T-helper 22 cell (primary cell): ENCODE data around the gene TEX28.
"Not testable (repeated sequence)": the region's sequence is repeated elsewhere in the genome, so short reads cannot be mapped to it uniquely, and the experiment has no call there.

Source experiments
- DNase-seq: peaks from one replicate; pipeline ENCODE4 v3.0.0-alpha.2; 2020; ENCODE audit warnings: low read depth

The TEX28 gene, protein sequence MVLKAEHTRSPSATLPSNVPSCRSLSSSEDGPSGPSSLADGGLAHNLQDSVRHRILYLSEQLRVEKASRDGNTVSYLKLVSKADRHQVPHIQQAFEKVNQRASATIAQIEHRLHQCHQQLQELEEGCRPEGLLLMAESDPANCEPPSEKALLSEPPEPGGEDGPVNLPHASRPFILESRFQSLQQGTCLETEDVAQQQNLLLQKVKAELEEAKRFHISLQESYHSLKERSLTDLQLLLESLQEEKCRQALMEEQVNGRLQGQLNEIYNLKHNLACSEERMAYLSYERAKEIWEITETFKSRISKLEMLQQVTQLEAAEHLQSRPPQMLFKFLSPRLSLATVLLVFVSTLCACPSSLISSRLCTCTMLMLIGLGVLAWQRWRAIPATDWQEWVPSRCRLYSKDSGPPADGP

DNA sequence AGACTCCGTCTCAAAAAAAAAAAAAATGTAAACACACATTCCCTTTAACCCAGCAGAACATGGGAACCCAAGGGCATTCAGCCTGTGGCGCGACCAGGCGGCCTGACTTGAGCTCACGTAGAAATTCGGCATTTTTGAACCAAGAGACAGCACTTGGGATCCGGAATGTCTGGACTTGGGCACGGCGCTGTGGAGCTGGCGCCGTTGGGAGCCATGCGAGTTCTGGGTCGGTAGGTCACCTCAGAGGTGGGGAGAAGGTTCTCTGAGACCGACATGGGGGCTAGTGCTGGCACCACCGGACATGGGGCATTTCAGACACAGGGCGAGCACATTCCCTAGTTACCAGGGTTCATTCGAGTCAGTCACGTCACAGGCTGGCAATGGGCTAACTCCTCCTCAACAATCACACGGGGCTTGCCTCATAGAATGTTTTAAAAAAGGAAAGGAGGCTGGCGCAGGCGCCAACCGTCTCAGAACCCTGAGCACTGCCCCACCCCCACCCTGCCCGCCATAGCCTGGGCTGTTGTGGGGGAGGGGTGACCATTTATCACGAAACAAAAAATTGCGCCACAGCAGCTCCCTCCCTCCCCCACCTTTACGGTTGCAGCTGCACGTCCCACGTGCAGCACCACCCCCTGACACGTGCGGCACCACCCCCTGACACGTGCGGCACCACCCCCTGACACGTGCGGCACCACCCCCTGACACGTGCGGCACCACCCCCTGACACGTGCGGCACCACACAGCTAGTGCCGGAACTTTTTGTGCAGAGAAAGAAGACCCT, at the start of gene TEX28:
TEX28 (minus strand) TSS at position 334 of the 784 bp plus-strand sequence. CDS start 3,007 bp downstream, outside the sequence.
- DNase-seq: no peak

DNA sequence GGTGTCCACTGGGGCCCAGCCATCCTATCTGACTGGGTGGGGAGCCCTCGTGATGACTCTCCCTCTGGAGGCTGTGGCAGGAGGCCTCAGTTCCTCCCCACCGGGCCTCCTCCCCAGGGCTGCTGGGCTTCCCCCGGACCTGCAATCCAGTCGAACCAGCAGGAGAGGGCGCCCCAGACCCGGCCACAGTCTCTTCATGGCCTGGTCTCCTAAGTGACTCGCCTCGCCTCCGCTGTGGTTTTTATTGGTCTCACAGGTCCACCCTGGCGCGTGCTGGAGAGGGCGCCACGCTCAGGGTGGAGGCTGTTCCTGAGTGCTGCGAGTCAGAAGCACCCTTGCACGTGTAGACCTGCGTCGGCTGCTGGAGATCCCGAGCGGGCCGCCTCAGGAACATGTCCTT, 48.7 kb upstream of the TEX28 start:
- DNase-seq: not testable (repeated sequence)

DNA sequence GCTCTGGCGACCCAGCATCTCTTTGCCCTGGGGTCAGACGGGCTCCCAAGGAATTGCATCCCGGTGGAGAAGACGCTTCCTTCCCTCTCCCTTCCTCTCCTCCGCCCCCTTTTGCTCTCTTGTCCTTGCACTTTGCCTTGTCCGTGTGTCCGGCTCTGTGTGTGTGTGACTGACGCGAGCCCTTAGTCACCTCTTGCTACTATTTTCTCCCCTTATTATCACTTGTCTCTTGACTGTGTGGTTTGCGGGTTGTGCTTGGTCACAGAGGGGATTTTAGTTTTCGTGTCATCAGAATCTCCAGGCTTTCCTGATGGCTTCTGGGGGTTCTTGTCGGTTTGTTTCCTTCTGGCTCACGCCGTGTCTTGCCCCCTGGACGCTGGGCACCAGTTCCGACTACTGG, 48.1 kb upstream of the TEX28 start:
- DNase-seq: not testable (repeated sequence)

DNA sequence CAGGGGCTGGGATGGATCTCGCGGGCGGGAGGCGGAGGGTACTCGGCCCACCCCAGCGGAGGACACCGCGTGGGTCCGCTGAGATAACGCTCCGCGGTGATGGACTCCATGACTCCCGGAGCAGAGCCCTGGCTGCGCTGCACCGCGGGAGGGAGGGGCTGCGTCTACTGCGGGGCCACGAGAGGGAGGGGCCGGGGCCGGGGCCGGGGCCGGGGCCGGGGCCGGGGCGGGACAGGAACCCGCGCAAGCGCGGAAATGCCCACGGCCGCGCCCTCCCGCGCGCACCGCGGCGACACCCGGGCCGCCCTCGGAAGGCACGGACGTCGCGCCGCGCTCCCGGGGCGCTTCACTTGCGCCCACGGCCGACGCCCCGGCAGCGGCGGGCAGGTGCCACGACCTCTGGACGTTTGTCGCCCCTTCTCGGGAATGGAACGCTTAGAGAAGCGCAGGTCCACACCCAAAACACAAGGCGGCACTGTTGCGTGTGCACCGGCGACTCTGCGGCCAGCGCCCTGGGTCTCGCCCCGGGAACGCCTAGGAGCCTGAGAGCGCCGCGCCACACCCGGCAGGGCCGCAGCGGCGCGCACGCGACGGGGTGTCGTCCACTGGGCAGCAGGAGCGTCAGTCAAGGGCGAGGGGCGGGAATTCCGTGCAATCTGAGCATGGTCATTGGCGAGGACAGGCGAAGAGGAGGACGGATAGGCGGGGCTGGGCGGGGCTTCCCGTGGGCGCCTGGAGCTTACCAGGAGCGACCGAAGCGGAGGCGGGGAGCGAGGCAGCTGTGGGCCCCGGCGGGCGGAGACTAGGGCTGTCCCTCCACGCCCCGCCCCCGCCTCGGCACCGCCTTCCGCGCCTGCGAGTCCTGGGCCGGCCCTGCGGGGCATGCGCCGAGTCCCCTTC, 46.7 kb upstream of the TEX28 start:
- not testable (repeated sequence) for DNase-seq

DNA sequence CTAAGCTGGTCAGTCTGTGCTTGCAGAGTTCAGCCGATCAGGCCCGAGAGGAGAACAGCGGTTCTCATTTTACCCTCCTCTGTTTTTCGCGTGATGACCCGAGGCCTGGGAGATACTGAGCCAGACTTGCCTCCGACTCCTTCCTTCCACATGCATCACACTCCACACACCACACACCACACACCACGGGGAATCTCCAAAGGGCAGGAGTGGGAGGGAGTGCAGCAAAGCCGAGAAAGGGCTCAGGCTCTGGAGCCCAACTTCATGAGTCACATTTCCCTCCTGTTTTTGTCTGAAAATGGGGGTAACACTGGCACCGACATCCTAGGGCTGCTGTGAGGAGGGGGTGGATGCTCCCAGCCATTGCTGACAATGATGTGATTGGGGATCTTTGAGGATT, 39.6 kb upstream of the TEX28 start:
- no peak for DNase-seq

DNA sequence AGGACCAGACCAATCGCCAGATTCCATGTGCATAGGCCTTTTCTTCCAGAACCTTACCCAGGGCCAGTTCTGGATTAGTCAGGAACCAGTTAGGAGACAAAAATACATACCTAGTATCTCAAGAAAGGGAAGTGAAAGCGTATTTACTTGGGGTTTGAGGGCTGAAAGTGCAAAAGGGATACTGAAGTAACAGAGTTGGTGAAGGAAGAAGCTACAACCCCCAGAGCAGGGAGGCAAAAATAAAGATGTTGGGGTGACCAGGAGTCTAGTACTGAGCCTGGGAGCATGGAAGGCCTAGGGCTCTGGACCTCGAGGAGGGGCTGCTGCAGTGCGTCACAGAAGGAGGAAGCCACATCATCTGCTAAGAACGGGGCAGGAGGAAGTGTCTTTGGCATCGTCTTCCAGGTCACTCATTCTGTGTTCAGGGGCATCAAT, 38.9 kb upstream of the TEX28 start:
- DNase-seq: no peak

DNA sequence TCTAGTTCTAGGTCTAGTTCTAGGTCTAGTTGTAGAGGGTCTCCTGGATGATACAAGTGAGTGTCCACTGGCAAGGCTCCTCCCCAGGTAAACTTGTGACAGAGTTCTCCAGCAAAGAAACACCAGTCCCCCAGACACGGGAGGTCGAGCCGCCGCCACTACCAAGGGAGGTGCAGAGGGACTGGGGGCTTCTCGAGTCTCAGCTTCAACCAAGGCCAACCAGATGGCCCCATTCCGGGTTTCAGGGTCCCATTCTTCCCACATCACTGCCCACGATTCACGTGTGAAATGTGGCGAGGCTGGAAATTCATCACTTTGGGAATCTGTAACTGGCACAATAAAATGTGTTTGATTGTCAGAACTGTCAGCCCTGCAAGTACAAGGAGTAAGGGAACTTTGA, 38.2 kb upstream of the TEX28 start:
- DNase-seq: no peak

DNA sequence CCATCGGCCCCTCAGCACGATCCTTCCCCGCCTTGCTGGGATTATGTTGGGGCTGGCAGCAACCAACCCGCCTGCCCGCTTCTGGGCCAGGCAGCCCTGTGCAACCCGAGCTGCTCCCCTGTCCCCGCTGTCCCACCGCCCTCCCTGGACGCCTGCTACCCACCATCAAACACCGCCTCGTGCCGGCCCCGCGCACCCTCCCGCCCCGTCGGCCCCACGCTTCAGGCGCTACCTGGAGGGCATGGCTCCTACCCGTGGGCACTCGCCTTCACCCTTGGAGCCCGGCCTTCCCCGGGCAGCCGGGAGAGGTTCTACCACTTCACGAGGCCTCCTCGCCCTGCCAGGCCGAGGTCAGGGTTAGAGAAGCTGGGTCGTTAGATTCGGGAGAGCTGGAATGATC, 37.6 kb upstream of the TEX28 start:
- DNase-seq: no peak

DNA sequence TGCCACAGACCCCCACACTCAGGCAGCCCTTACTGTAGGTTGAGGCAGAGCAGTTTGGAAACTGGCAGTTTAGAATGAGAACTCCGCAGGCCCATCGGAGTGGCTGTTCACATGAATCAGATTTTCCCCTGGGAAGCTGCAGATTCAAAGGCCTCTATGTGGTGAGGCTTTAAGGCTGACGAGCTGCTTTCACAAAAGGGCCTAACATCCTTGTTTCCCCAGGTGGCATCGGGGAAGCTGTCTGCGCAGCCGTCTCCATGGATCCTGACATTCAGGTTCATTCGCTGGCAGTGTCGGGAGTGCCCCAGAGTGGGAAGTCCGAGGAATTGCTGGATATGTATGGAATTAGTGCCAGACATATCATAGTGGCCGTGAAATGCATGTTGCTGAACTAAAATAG, 34.4 kb upstream of the TEX28 start:
- no peak for DNase-seq

DNA sequence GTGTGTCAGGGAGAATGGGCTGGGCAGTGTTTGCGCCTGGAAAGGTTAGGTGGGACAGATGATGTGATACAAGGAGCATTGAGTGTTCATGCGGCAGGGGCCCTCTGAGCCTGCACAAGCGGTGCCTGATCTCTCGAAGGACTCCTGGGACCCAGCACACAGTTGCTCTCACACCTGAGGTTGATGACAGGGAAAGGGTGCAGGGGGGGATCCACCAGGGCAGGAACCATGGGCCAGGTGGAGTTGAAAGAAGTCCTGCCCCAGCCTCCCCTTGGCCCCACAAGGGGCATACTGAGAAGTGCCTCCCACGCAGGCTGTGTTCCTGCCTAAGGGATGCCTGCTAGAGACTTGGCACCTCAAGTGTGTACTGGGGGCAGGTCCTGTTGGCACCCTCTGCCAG, 33.7 kb upstream of the TEX28 start:
- no peak for DNase-seq

DNA sequence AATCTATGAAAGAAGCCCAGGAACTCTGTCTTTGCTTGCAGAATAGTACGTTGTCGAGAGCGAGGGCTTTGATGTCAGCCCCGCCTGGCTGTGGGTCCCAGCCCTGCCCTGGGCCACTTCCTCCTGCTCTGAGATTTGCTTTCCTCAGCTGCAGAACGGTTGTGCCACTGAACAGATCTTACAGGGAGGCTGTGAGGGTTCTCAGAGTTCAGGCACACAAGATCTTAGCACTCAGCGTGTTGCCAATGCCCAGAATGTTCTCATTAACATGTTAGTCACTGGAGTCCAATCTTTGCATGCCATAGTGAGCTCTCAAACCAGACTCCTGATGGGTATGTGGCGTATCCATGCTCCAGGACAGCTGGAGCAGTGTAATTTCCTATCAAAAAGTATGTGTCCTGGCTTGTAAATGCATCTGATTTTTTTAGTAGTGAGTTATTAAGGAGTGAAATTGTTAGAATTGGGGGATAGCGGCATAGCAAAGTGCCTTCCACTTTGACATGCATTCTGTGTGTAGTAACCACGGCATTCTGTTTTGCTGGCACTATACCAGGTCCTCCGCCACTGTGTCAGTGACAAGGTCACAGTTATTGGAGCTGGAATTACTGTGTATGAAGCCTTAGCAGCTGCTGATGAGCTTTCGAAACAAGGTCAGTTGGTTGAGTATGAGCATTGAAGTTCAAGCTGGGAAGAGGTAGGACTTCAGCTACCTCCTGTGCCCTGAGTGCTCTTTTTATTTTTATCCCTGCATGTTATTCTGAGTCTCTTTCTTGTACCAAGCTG, 32.3 kb upstream of the TEX28 start:
- no peak for DNase-seq

DNA sequence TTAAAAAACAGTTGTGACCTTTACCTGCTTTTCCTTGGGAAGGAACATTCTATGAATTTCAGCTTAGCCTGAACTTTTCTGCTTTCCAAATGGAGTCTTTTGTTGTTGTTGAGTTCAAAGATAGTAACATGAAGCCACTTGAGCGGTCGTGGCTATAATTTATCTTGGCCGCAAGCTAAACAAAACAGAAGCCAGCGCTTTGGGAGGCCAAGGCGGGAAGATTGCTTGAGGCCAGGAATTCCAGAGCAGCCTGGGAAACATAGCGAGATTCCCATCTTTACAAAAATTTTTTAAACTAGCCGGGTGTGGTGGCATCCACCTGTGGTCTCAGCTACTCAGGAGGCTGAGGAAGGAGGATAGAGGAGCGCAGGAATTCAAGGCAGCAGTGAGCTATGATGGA, 30.6 kb upstream of the TEX28 start:
- no peak for DNase-seq

DNA sequence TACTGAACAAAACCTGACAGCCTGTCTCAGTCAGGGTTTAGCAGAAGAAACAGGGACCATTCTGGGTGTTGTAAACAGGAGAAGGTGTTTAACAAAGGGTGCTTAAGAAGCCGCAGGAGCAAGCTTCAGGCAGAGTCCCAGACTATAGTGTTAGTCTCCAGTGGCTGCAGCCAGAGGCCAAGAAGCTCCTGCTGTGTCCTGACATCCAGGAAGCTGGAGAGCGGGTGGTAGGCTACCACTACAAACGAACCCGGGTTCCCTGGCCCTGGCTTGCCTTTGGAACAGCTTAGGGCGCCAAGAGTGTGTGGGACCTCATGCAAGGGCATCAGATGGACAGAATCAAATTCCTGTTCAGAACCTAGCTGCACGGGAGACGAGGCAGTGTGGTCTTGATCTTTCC, 28.6 kb upstream of the TEX28 start:
- no peak for DNase-seq

DNA sequence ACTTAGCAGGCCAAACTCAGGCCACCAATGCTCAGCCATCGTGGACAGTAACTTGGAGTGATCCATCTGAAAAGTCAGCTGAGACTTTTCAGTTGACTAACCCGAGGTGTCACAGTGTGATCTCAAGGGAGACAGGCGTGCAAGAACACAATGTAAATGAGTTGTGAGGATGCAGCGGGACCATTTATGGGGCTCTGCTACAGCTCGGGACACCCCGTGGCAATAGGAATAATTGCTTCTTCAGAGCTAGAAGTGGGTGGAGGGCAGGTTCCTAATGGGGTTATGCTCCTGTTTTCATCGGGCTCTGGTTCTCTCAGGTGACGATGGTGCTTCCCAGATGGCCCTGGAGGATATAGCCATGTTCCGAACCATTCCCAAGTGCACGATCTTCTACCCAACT, 28.0 kb upstream of the TEX28 start:
- DNase-seq: no peak

DNA sequence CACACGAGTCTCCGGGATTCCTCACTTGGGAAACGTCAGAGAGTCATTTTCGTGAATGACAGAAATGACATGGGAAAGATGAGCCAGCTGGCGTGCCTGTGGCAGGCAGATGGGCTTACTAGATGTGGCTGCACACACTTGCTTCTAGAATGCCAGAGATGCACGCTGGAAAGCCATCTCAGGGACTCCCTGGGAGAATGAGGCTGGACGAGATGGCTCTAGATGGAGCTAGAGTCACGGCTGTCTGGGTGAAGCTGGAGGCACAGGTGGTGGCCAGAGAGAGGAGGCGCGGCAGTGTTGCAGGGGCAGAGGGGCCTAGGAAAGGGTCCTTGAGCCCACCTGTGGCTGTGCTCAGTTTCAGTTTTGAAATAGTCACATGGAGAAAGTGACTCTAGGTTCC, 26.7 kb upstream of the TEX28 start:
- DNase-seq: no peak

DNA sequence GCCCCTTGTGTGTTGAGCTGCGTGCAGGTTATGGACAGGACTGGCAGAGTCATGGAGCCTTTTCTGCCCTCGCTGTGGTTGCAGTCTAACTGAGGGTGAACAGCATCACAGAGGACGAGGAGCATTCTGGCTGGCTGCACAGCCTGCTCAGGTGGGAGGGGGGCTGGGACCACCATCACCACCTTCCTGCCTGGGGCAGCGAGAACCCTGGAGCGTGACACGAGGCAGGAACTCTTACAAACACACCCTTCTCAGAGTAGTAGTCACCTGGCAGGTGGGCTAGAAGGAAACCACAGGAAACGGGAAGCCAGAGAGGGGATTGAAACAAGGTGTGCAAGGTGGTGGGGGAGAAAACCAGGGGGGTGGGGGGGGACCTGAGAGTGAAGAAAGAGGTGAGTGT, 26.2 kb upstream of the TEX28 start:
- no peak for DNase-seq

DNA sequence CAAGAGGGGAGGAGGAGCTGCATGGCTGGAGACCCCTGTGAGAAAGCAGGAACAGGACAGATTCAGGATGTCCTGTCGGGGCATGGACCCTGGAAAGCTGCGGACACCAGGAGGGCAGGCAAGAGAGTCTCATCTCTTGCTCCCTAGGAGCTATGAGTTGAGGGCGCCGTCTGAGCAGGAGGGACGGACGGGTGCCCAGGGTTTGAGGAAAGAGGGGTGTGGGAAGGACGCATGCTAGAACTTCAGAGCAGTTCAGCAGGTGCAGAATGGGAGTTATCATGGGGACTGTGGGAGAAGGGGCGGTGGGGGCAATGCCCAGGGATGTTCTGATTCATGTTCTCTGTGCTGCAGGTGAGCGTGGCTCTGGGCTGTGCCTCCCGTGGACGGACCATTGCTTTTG, 25.5 kb upstream of the TEX28 start:
- DNase-seq: no peak

DNA sequence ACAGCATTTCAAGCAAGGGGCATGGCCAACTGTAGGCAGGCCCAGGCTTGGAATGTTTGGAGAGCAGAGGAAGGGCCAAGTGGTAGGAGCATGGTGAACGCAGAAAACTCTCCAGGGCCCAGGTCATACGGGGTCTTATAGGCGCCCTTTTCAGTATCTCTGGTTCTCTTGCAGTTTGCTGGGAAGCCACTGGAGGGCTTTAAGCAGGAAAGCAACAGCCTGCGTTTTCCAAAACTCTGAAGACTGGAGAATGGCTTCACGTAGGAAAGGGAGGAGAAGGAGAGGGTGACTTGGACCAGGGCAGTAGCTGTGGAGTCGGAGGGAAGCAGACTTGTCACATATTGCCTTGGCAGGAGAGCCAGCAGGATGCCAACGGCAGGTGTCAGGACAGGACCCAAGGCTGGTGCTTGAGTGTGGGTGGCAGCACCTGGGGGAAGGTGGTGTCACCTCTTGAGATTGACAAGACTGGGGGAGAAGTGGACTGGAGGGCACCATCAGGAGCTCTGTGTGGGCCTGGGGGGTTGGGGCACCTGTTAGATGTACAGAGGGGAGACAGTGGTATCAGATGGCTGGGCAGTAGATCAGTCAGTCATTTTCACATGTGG, 22.6 kb upstream of the TEX28 start:
- DNase-seq: no peak

DNA sequence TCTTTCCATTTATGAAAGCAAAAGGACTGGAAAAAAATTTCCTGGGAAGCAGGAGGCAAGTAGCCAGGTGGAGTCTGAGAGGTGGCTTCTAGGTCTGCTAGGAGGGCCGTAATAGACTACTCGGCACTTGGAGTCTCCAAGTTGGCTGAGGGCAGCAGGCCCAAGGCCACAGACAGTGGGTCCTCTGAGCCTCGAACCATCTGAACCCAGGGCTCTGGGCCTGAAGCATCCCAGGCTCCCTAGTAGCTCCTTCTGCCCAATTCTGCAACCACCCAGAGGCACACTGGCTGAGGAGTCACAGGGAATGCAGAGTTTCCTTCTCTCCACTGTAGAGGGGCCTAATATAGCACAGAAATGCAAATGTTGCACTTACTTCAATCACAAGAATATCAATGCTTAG, 20.5 kb upstream of the TEX28 start:
- DNase-seq: no peak

DNA sequence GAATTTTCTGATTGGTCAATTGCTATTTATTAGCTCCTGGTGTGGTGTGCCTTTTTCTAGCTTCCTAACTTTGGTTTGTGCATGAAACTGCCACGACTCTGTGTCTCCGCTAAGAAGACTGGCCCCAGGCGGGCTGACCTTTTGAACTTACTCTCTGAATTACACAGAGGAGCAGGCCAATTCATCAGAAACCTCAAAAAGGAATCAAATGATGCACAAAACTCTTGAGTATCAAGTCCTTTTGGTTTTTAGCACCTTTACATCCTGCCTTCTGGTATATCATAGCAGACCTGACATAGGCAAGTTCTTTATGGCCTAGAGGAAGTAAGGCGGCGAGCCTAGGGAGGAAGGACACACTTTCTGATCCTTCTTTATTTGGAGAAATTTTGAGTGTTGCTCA, 18.2 kb upstream of the TEX28 start:
- DNase-seq: no peak

DNA sequence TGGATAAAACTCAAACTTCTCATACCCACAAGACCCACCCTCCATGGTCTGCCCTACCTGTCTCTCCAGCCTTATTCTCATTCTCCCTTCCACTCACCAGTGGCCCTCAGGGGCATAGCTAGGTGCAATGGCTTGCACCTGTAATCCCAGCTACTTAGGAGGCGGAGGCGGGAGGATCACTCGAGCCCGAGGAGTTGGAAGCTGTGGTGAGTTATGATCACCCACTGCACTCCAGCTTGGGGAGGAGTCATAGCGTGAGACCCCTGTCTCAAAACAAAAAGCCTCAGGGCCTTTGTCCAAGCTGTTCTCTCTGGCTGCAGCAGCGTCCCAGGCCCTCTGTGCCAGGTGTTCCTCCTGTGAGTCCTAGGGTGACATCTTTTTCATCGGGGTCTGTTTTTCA, 17.2 kb upstream of the TEX28 start:
- DNase-seq: no peak
